Fibroblast of skin of scalp (primary cell): ENCODE data around the gene GFOD1.
A peak's percentile ranks its signal among the peaks of the same experiment; 100 is the strongest.

Experiments used
- DNase-seq: peaks from one replicate; pipeline ENCODE4 v3.0.0-alpha.2; 2013

Gene GFOD1

DNA sequence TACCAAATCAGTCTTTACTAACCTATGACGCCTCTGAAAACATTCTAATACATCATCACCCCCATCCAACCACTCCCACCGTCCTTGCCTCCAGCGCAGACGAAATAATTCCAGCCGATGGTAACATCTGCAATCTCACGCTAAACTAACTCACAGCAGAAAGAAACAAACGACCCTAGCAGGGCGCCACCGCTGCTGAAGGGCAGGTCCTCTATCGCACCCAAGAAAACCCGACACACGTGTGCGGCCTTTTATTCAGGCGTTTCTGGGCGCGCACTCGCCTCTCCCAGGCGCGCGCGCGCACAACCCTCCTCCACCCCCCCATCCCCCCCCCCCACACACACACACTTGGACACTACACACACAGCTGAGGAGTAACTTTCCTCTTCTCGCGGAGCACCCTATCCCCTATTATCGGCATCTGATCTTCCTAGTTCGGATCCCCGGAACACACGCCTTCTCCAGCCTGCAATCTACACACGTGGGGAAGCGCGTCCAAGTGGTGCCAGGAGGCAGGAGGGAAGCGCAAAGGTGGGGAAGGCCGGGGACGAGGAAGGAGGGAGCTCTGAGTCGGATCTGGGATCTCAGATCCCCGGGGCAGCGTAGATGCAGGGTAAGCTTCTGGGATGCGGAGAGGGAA, 1.4 kb downstream of the GFOD1 start:
- peak; percentile 29 for DNase-seq

DNA sequence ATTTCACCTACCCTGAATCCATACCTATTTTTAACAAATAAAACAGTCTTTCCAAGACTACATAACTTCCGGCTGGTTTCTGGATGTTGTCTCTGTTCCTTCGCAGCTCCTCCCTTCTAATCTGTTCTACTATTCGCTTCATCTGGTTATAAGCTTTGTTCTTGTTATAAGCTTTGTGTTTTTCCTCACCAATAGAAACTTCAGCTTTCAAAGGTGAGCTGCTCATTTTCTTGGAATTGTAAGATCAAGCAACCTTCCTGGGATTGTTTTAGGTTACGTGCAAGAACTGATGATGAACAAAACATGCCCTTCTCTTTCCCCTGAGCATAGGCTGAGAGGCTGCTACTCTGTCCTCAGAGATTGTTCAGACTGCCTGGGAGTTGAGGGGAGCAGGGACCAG, 2.1 kb downstream of the GFOD1 start:
- no peak for DNase-seq

DNA sequence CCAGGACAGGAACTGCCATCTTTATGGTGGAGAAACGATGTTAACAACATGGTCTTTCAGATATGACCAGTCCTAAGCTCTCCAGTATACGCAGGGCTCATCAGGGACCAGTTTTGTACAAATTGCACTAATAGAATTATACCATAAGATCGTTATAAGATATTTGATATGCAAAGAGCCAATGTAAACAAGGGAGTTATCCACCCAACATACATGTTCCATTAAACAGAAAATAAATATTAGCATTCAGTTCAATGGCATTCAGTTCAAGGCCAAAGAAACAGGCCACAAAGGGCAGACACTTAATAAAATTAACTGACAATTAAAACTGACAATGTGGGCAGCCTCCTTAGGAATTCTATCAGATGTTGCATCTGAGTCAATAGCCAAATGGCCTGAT, 2.6 kb downstream of the GFOD1 start:
- no peak for DNase-seq

DNA sequence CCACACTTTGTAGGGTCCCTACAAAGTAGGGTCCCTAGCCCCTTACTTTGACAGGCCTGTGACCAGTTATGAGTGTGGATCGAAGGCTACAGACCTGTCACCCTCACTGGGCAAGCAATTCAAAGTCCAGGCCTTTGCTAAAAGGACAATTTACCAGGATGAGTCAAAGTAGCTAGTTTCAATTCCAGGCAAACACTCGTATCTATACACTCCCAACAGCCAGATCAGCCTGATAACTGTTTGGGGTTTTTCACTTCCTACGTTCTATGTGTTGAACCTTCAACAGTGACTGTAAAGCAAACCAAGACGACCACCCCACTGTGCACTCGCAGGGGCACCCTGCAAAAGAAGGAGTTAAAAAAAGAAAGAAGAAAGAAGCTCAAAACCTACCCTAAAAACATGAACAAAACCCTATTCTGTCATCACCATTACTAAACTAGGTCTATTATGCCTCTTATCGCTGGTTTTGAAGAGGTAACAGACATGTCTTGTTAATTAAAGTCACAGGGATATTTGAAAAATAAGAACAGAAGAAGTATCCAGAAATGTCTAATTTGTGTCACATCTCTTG, 3.2 kb downstream of the GFOD1 start:
- no peak for DNase-seq

DNA sequence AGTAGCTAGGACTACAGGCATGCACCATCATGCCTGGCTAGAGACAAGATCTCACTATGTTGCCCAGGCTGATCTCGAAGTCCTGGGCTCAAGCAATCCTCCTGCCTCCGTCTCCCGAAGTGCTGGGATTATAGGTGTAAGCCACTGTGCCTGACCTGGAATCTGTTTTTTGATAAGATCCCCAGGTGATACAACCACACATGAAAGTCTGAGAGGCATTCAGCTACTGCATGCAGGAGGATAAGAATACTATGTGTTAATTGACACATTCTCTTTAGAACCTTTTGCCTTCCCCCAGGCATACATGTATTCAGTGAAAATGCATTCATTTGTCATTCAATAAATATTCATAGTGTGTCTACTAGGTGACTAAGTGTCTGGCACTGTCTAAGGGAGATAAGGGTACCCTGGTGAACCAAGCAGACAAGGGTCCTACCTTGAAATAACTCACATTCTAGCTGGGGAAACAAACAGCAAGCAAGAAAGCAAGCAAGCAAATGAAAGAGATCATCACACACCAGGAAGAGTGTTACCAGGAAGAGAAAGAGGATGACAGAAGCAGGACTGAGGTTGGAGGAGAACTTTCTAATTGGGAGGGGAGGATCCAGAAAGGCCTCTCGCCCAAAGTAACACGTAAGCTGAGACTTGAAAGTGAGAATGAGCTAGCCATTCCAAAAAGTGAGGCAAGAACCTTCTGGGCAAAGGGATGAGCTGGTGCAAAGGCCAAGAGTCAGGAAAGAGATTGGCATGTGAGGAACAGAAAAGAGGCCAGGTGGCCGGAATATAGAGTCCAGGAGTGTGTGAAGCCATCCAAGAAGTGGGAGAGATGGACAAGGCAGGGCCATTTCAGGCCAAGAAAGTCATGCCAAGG, 6.5 kb downstream of the GFOD1 start:
- DNase-seq, result no peak

DNA sequence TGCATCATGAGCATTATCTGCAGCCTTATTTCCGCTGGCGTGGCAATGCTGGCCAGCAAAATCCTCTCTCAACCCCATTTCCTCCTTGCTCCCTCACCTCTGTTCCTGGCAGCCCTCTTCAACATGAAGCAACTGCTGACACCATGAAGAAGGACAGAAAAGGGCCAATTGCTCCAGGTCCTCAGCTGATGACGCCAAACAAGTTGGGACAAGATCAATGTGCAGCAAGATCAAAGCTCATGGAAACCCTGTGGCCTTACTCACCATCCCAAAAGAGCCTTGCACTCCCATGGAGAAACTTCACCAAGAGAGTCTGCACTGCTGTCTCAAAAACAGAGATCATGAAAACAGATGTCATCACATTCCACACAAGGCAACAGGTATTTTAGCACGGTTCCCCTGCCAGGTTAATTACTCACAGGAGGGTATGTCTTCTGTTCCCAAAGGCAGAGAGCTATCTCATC, 7.4 kb downstream of the GFOD1 start:
- no peak for DNase-seq

DNA sequence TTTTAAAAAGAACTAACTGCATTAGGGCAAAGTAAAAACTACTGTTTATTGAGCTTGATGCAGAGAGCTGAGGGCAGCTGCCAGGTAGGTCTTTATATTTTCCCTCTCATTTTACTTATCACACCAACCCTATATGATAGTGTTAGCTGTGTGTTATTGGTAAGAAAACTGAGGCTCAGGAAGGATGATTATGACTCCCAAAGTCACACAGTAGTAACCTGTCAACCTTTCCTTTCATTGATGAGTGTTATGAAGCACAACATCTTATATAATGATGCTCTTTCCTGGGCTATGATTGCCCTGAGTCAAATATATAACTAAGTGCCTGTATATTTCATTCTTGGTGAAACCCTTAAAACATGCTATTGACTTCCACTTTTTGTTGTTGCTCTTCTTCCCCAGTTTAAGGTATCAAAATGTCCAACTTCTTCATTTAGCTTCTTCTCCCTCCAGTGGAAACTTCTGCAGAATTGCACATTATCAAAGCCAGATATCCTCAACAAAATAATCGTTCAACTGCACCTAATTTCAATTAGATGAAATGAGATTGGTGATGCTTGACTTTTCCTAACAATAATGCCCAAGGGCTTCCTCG, 8.1 kb downstream of the GFOD1 start:
- no peak for DNase-seq

DNA sequence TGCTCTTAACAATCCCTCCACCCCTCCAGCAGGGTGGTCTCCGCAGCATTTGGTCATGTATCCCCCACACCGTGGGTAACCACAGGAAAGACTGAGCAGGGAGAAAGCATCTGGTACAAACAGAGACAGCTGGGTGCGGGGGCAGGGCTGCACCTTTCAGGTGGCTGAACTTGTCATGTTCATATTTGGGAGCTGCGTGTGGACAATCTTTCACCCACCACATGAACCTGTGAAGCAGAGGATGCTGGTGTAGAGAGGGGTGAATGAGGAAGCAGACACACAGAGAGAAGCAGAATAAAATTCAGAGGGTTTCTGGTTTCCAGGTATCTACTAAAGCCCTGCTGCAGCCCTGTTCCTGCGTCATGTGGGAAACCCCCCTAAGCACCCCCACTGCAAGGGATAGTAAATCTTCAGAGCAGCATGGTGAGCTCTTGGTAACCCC, 8.9 kb downstream of the GFOD1 start:
- DNase-seq, result no peak

DNA sequence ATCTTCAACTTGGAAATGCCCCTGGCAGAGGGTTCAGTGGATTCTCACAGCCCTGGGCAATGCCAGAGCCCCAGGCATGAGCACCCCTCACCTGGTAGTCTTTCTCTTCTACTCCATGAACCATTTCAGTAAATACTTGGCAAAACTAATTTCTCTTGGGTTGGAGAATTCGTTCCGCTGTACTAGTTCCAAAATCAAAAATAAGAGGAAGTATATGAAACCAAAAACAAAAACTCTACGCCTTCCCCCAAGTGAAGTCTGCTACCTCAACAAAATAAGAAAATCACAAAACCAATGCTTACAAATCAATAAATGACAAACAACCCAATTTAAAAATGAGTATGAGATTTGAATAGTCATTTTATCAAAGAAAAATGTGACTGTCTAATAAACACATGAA, 12.6 kb downstream of the GFOD1 start:
- DNase-seq, result no peak

DNA sequence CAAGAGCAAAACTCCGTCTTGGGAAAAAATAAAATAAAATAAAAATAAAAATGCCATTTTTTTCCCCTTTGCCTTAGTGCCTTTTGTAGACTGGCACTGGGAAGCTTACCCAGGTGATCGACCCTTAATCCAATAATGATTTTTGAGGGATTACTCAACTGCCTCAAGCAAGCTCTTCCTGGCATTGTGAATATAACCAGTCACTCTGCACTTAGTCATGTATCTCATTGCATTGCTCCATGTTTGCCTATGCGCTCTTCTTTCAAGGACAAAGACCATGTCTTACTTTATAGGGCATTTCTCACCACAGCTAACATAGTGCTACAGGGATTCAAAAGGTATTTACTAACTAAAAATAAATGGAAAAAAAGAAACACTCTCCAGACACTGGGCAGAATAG, 13.0 kb downstream of the GFOD1 start:
- DNase-seq, result no peak

DNA sequence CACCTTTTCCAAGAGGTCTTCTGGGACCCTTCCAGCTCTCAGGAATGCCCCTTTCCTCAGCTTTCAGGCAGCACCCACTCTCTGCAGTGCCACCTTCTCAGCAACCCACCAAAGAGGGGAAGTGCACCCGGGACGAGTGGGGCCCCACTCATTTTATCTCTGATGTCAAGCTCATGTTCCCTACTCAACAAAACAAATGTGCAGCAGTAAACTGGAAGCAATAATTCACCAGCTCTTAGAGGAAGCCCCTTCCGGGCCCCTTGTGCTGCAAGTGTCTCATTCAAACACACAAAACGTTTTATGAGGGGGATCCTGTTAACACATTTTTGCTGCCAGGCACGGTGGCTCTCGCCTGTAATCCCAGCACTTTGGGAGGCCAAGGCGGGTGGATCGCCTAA, 13.6 kb downstream of the GFOD1 start:
- no peak for DNase-seq

DNA sequence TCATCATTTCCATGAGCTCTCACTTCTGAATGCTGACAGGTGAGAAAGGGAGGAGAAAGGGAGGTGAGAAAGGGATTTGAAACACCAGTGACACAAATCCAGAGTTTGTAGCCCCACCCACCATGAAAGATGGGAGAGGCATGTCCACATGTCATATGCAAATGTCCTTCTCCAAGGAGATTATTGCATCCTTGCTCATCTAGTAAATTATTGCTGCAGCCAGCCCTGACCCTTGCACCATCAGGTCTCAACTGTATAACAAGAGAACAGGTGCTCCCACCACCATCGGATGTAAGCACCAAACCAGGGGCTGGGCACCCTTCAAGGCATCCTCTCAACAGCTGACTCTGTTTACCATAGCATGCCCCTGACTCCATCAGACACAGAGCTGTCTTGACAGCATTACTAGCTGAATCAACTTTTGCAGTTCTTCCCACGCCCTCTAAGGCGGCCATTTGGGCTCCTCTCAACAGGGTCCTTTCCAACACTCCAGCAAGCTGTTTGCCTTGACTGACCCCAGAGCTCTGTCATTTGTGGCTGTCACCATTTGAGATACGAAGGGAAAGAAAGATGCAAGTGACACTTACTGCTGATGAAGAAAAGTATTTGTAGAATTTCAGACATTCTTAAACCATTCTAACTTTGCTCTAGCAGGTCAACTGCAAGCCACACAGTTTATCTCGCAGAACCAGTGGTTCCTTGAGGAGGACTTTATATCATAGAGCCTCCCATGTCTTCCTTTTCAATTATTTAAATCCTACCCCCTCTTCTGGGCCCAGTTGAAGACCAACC, 14.2 kb downstream of the GFOD1 start:
- no peak for DNase-seq

DNA sequence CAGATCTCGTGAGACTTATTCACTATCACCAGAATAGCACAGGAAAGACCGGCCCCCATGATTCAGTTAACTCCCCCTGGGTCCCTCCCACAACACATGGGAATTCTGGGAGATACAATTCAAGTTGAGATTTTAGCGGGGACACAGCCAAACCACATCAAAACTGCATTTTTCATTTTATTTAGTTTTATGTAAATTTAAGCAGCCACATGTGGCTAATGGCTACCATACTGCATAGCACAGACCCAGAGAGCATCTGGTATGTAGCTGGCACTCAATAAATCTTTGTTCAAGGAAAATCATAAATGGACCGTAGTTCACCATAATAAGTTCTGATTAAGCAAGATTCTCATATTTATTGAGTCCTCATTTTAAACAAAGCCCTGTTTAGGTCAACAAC, 15.3 kb downstream of the GFOD1 start:
- peak; percentile 18 for DNase-seq

DNA sequence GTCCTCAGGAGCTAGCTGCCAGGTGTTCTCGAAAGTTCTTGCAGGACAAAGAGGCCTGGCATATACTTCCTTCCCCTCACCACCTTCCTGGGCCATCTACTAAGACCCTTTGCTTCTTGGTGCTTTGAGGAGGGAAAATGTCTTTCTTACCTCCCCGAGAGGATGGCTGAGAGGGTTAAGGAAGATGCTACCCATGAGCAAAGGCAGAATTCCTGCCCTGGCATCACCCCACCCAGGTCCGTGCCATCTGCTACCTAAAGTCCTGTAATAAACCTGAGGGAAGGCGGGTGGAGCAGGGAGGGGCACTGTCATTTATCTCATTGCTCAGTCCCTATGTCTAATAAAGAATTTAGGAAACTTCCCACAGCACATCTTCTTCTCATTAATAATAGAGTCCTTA, 16.2 kb downstream of the GFOD1 start:
- no peak for DNase-seq

DNA sequence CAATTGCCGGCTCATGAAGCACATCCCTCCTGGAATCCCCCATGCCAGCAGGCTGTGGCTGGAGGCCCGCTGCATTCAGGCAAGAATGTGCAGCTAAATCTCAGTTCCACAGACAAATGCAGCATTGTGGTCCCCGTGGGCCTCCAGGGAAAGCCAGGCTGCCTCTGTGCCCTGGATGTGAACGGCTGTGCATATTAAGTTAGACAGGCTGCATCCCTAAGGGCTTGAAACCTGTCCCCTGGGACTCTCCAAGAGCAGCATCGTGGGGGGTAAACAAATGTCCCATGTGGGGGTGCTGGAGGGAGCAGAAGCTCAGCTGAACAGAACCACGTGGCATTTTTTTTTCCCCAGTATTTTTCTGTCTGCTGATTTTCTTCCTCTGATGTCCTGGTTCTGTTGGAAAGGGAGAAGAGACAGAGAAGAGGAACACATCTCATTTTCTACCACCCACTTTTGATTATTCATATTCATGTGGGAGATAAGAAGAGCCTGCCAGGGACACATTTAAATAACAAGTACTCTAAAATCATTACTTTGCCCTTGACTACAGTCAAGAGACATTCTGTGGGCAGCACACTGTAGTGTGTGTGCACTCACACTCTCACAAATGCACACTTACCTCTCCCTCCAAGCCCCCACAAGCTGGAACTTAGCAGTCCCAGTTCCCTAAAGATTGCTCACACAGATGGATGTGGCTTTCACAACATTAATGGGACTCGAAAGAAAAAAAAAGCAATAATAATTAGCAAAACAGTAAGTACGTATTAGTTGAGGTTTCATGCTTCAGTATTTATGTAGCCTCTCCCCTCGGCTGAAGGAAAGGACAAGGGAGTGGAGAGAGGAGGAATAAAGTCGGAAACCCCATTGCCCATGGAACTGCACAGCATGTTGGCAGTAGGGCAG, 16.9 kb downstream of the GFOD1 start:
- DNase-seq, result peak; percentile 26

DNA sequence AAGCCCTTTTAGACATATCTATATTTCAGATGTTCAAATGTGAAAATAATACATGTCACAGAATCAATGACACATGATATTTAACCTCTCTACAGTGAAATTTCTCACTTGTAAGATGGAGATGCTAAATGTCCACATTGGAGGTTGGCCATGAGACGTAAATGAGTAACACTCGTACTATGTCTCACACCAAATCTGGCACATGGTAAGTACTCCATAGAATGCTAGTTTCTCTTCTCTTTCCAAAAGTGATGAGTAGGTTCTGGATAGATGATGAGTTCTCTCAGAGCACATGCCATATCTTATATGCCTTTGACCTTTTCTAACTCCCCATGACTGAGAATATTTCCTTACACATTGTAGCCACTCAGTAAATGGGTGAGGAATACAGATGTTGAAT, 17.7 kb downstream of the GFOD1 start:
- DNase-seq, result peak; percentile 18

DNA sequence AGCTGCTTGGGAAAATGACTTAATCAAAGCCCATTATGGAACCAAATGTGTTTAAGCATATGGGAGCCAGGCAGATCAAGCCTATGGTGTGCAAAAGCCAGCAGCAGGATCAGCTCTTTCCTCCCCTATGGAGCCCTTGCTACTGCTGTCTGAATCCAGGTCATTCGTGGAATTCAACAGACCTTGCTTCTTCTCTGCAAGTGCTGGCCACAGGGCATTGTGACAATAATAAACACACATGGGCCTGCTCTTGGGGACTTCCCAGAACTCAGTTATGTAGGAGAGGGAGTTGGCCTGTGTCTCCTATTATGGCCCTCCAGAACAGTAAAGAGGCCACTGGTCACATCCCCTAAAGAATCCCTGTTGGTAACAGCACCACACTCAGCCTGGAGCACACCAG, 18.6 kb downstream of the GFOD1 start:
- DNase-seq, result no peak

DNA sequence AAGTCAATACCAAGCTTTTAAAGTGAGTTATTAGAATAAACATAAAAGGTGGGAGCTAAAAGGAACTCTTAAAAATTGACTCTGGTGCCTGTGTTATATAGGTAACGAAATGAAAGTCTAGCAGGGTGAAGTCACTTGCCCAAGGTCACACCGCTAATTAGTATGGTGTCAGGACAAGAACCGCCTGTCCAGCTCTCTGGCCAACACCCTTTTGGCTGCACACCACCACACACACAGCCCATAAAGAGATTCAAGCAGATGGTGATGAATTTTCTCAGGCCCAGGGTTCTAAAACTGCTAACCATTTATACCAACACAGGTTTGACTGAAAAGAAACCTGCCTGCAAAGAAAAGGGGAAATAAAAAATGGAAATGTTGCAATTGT, 20.2 kb downstream of the GFOD1 start:
- DNase-seq, result no peak

DNA sequence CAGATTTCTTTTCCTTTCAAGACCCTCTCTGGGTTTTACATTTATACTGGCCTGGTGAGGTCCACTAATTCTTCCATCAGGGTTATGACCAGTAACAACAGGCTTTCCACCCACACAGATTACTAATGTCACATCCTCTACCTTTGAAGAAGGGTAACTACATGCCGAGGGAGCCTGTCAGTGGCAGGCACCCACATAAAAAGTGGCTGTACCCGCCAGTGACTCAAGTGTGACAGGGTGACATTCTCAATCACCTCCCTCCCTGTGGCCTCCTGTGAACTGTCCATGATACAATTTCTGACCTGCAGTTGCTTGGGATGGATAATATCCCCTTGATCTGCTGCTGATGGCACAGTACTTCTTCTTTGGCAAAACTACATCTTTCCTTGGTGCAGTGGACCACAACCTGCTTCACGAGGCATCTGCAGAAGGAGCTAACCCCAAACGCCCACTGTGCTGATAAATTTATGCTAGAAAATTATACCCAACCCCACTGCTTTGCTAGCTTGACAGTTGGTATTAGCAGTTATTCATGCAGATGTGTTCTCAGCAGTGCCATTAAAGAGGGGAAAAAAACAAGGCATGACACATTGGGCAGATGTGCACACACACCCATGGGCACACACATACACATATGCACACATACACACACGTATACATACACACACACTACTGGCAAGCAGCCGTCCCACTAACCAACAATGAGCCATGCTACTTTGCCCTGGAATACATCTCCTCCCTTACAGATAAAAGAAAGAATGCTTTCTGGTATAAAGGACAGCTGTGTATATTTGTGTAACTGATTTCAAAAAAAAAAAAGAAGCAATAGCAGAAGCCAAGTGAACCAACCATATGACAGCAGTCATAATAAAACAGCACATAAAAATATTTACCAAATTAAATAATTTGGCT, 20.8 kb downstream of the GFOD1 start:
- no peak for DNase-seq

DNA sequence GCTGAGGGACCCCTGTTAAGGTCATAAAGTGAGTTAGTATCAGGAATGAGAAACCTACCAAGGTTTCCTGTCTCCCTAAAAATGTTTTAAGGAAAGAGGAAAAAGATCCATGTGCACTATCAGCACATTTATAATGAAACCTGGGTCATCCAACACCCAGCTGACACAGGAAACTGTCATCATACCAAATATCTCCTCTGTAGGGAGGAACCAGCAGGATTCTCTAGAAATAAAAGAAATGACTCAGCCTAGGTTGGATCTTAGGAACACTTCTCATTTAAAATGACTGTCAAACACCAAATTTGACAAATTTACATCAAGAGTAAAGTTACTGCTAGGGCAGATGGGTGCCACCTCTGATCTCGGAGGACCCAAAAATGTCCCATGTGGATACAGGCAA, 21.7 kb downstream of the GFOD1 start:
- no peak for DNase-seq
